GM18526 (cell line): ENCODE data around the gene DDX17.

Experiments used
- POLR2A ChIP-seq: IDR thresholded peaks from 3 replicates; pipeline ENCODE4 v1.6.1; 2011; ENCODE audit not compliant: insufficient read length; ENCODE audit errors: extremely low read depth

The DDX17 gene

DNA sequence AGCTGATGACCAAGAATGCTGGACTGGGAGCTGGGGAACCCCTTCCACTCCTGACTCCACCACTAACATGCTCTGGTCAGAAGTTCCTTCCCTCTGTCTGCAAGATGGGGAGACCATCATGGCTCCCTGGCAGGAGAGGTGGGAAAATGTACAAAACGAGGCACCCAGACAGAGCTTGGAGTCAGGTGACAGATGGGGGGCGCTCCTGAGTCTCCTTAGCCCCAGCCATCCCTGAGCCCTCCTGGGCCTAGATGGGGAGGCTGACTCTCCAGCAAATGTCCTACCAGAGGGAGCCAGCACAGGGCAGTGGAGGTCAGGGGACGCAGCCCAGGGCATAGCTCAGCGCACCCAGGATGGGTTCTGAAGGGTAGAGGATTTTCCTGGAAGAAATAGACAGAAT is 71.1 kb downstream of the DDX17 start:
- no peak for TF ChIP-seq POLR2A

DNA sequence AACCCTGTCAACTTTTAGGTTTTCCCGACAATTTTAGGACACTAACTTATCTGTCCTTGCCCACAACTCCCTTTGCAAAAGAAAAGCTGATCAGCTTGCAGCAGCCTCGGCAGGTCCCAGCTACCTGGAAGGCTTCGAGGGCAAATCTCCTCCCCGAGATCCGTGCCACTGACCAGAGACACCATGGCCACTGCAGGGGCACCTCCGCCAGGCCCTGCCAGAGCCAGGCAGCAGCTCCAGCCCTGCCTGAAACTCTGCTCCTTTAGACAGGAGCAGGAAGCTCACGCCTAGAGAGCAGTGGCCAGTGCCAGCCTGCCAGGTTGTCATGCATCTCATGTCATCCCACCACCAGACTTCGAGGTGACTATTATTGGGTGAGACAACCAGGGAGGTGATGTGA is 72.2 kb downstream of the DDX17 start:
- TF ChIP-seq POLR2A: no peak
